GM13976 (cell line): ENCODE results near the gene EME1.

Source experiments
- DNase-seq: peaks from one replicate; pipeline ENCODE4 v3.0.0; 2012; ENCODE audit warnings: low spot score
- CTCF ChIP-seq: IDR thresholded peaks from 2 replicates; pipeline ENCODE4 v1.5.1; 2012; ENCODE audit warnings: borderline replicate concordance, mild to moderate bottlenecking; ENCODE audit not compliant: insufficient read depth; ENCODE audit errors: extremely low read depth, missing control alignments, control extremely low read depth
- in situ Hi-C: fragments of 300-500 bp; cut with MboI; formaldehyde crosslinking; loops from one replicate; pipeline ENCODE4 v1.12.0; 2022; ENCODE audit warnings: low sequenced_read_pairs, mixed read lengths, inconsistent platforms; ENCODE audit not compliant: unreplicated experiment

EME1 gene

DNA sequence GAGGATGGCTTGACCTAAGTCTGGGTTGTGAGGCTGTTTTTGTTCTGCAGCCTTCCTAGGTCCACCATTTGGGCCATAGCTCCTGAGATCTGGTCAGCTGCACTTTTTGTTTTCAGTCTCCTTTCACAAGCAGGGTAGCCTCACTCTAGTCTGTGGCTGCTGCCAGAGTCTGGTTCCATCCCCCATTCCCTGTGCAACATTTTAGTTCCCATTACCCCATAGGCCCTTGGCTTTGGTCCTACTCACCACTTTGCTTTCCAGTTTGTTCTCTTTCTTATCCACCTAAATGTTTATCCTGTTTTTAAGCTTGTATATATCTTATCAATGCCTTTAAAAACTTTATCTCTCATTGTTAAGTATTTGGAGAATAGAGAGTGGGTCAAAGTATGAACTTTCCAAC, 33.6 kb upstream of the EME1 start:
- DNase-seq = no peak
- in situ Hi-C loops = no loop called here
- no peak for TF ChIP-seq CTCF

GRCh38 chr17:50344731-50345365, 28.2 kb upstream of the EME1 start:
- in situ Hi-C loops = no loop called here
- TF ChIP-seq CTCF = no peak
- DNase-seq = no peak

DNA sequence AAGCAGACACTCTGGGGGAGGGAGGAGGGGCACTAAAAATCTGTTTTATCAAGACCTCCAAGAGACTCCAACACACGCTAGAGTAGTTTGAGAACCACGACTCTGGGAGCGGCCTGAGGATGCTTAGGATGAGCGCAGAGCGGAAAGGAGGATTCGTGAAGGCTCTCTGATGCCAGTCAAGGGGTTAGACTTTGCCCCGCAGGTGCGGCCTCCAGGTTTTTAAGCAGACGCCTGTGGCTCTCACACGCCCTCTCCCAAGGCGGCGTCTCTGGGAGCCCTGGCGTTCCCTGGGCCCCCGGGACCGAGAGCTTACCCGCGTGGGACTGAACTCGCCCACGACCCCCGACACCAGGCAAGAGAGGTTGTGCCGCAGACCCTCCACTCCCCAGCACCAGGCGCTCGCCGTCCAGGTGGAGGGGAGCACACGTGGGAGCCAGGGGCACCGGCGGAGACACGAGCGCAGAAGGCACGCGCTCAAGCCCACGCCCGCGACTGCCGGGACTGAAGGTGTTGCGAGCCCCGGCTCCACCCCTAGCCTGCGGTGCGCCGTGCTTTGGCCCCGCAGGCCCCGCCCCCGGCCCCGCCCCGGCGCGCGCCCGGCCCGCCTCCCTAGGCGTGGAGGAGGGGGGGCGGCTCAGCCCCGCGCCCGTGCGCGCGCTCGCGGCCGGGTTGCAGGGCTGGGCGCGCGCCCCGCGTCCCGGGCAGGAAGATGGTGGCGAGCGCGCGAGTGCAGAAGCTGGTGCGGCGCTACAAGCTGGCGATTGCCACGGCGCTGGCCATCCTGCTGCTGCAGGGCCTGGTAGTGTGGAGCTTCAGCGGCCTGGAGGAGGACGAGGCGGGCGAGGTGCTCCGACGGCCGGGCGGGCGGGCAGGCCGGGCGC, 27.4 kb upstream of the EME1 start, which contains the start of gene XYLT2:
XYLT2 (plus strand) TSS at position 695 of the 881 bp plus-strand sequence; CDS start at position 710, 15 bp downstream.
- DNase-seq = peak; percentile 99
- no peak for TF ChIP-seq CTCF
- in situ Hi-C loops = no loop called here

DNA sequence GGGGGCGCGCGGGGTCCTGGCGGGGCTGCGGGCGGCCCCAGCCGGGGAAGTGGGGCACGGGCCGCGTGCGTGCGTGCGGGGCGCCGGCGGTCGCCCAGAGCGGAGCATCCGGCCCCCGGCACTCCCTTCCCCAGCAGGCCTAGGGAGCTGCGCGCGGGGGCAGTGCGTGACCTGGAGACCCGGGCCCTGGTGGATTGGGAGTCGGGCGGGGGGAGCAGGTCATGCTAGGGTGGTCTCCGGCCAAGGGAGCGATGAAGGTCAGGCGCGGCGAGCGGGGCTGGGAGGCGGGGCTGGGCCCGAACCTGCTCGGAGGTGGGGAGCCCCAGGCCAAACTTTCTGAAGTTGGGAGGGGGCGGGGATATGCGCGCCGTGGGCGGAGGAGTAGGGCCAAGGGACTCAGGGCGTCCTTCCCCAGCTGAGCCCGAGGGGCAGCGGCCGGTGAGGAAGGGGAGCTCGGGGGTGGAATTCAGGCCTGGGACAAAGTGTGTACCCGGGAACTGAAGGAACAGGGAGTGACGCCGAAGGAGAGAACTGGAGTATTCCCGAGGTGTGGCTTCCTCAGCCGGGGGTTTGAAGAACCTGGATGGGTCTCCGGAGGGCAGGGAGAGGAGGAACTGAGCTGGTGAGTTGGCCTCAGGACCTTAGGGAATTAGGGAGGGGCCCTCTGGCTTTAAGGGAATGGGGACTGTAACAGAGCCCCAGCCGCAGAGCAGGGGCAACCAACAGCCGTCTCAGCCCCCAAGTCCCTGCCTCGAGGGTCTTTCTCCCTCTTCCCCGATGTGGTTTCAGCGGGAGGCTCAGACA, 26.5 kb upstream of the EME1 start:
- DNase-seq = peak; percentile 74
- in situ Hi-C loops = no loop called here
- no peak for TF ChIP-seq CTCF

GRCh38 chr17:50347117-50347893, 25.7 kb upstream of the EME1 start:
- in situ Hi-C loops = no loop called here
- no peak for TF ChIP-seq CTCF
- no peak for DNase-seq

GRCh38 chr17:50347894-50348291, 25.1 kb upstream of the EME1 start:
- no peak for TF ChIP-seq CTCF
- in situ Hi-C loops = no loop called here
- no peak for DNase-seq
